Measurements from ENCODE around the gene SUGP1. TPM values are rescaled to one million over a fixed set of nuclear protein-coding genes. Genes with fewer than 3 reads are reported as not detected.

The SUGP1 gene
- total and polyA plus RNA-seq, 8 donors, result 13.0 to 129 (median 36.6) TPM

- Histone ChIP-seq H3K36me3 (no peaks in the 10 kb centered on the region), H3K4me1 (peaks cover 6 to 19% (median 10%) of the 10 kb centered on the region in 4 donors), H3K27me3 (peaks cover 16 to 92% (median 44%) of the 10 kb centered on the region in 3 donors), H3K27ac (no peak overlapping the region), H3K4me3 (no peak overlapping the region), H3K9me3 (peaks cover 0 to 7% (median 6%) of the 10 kb centered on the region in 4 donors)
- 52 to 57% (median 57%) methylated on average over 27 to 36 of the region's 36 CpGs for WGBS, 5 donors
- no peak for DNase-seq
- intact Hi-C loops (cut with DNase I; ENCODE audit: low total_unique reads), result no loop called here
- TF ChIP-seq POLR2A (IDR thresholded peaks at IDR 0.05), result no peak
- TF ChIP-seq EP300 (IDR thresholded peaks at IDR 0.05), result no peak
- TF ChIP-seq CTCF (IDR thresholded peaks at IDR 0.05), result no peak
- no peak for TF ChIP-seq POLR2AphosphoS5 (IDR thresholded peaks at IDR 0.05)
Measured at GRCh38 chr19:19260417-19261214, 59.7 kb downstream of the SUGP1 start.

GRCh38 chr19:19259741-19260140, 60.6 kb downstream of the SUGP1 start:
- Histone ChIP-seq H3K9me3 (peaks cover 0 to 7% (median 6%) of the 10 kb centered on the region in 4 donors), H3K4me1 (peaks cover 6 to 19% (median 10%) of the 10 kb centered on the region in 4 donors), H3K4me3 (no peak overlapping the region), H3K27me3 (peaks cover 16 to 100% (median 44%) of the 10 kb centered on the region in 3 donors), H3K36me3 (no peaks in the 10 kb centered on the region), H3K27ac (no peak overlapping the region)
- intact Hi-C loops (cut with DNase I; ENCODE audit: low total_unique reads), result no loop called here
- DNase-seq, result no peak
- 69 to 93% (median 79%) methylated on average over 2 of the region's 2 CpGs for WGBS, 5 donors
- TF ChIP-seq POLR2AphosphoS5 (IDR thresholded peaks at IDR 0.05) (no peak), EP300 (IDR thresholded peaks at IDR 0.05) (no peak), CTCF (IDR thresholded peaks at IDR 0.05) (no peak), POLR2A (IDR thresholded peaks at IDR 0.05) (no peak)

GRCh38 chr19:19258589-19259338, 61.5 kb downstream of the SUGP1 start:
- WGBS, 5 donors, result 91 to 95% (median 94%) methylated on average over 35 to 41 of the region's 41 CpGs
- Histone ChIP-seq H3K4me3 (no peak overlapping the region), H3K9me3 (peaks cover 0 to 7% (median 6%) of the 10 kb centered on the region in 4 donors), H3K27ac (no peak overlapping the region), H3K36me3 (no peaks in the 10 kb centered on the region), H3K4me1 (peaks cover 6 to 19% (median 10%) of the 10 kb centered on the region in 4 donors), H3K27me3 (peaks cover 16 to 94% (median 43%) of the 10 kb centered on the region in 3 donors)
- DNase-seq, result no peak
- TF ChIP-seq POLR2AphosphoS5 (IDR thresholded peaks at IDR 0.05), result no peak
- intact Hi-C loops (cut with DNase I; ENCODE audit: low total_unique reads), result no loop called here

- H3K4me1 ChIP-seq, result peaks cover 6 to 19% (median 10%) of the 10 kb centered on the region in 4 donors
- H3K9me3 ChIP-seq, result peaks cover 0 to 7% (median 6%) of the 10 kb centered on the region in 4 donors
- peaks cover 16 to 94% (median 38%) of the 10 kb centered on the region in 3 donors for H3K27me3 ChIP-seq
- WGBS, 5 donors, result 72 to 86% (median 78%) methylated on average over 31 to 72 of the region's 72 CpGs
- H3K4me3 ChIP-seq, result no peak overlapping the region
- DNase-seq, result no peak
- no peak overlapping the region for H3K27ac ChIP-seq
- no peak for TF ChIP-seq POLR2AphosphoS5 (IDR thresholded peaks at IDR 0.05)
- no peaks in the 10 kb centered on the region for H3K36me3 ChIP-seq
- intact Hi-C loops (cut with DNase I; ENCODE audit: low total_unique reads), result no loop called here
Measured at GRCh38 chr19:19257836-19258588, 62.3 kb downstream of the SUGP1 start.

- no peak overlapping the region for H3K27ac ChIP-seq
- peaks cover 6 to 12% (median 10%) of the 10 kb centered on the region in 4 donors for H3K4me1 ChIP-seq
- intact Hi-C loops (cut with DNase I; ENCODE audit: low total_unique reads), result no loop called here
- no peak overlapping the region for H3K4me3 ChIP-seq
- peaks cover 0 to 7% (median 6%) of the 10 kb centered on the region in 4 donors for H3K9me3 ChIP-seq
- no peak for DNase-seq
- WGBS, 5 donors, result 58 to 73% (median 67%) methylated on average over 14 of the region's 14 CpGs
- no peaks in the 10 kb centered on the region for H3K36me3 ChIP-seq
- peaks cover 11 to 93% (median 30%) of the 10 kb centered on the region in 3 donors for H3K27me3 ChIP-seq
- no peak for TF ChIP-seq POLR2AphosphoS5 (IDR thresholded peaks at IDR 0.05)
- TF ChIP-seq CTCF (IDR thresholded peaks at IDR 0.05), result no peak
- no peak for TF ChIP-seq EP300 (IDR thresholded peaks at IDR 0.05)
- TF ChIP-seq POLR2A (IDR thresholded peaks at IDR 0.05), result no peak
Measured at GRCh38 chr19:19257137-19257536, 63.2 kb downstream of the SUGP1 start.

All from stomach (tissue), 9 donors.